PC-3 (cell line): ENCODE measurements around the gene PLXNA2.

Source experiments
- EZH2 ChIP-seq: fragments of 300-600 bp; sonication (generic); IDR thresholded peaks from one replicate; pipeline ENCODE4 v1.6.1; 2017; ENCODE audit warnings: antibody characterized with exemption, mild to moderate bottlenecking, low read length; ENCODE audit not compliant: unreplicated experiment
- EZH2phosphoT487 ChIP-seq: fragments of 300-600 bp; sonication (generic); IDR thresholded peaks from 2 replicates; pipeline ENCODE4 v1.6.1; 2018; ENCODE audit warnings: mild to moderate bottlenecking, antibody characterized with exemption, low read length, borderline replicate concordance
- TF ChIP-seq, protein P1 (sequence below): fragments of 300-600 bp; sonication (generic); conservative IDR thresholded peaks from 2 replicates; pipeline ENCODE4 v1.5.1; 2017; ENCODE audit warnings: antibody characterized with exemption, low read depth, mild to moderate bottlenecking, low read length

DNA sequence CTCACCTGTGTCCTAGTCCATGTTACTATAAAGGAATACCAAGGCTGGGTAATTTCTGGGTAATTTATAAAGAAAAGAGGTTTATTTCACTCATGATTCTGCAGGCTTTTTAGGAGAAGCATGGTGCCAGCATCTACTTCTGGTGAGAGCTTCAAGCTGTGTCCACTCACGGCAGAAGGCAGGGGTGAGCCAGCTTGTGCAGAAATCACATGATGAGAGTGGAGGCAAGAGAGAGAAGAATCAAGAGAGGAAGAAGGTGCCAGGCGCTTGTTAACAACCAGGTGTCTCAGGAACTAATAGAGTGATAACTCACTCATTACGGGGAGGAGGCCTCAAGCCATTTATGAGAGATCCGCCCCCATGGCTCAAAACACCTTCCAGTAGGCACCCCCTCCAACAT is 265.7 kb downstream of the PLXNA2 start:
- TF ChIP-seq, protein P1, sequence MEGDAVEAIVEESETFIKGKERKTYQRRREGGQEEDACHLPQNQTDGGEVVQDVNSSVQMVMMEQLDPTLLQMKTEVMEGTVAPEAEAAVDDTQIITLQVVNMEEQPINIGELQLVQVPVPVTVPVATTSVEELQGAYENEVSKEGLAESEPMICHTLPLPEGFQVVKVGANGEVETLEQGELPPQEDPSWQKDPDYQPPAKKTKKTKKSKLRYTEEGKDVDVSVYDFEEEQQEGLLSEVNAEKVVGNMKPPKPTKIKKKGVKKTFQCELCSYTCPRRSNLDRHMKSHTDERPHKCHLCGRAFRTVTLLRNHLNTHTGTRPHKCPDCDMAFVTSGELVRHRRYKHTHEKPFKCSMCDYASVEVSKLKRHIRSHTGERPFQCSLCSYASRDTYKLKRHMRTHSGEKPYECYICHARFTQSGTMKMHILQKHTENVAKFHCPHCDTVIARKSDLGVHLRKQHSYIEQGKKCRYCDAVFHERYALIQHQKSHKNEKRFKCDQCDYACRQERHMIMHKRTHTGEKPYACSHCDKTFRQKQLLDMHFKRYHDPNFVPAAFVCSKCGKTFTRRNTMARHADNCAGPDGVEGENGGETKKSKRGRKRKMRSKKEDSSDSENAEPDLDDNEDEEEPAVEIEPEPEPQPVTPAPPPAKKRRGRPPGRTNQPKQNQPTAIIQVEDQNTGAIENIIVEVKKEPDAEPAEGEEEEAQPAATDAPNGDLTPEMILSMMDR: no peak
- no peak for TF ChIP-seq EZH2phosphoT487
- TF ChIP-seq EZH2: no peak
